Fibroblast of peridontal ligament (primary cell): ENCODE data around the gene LSMEM2.
"Not testable (repeated sequence)": the region's sequence is repeated elsewhere in the genome, so short reads cannot be mapped to it uniquely, and the experiment has no call there.

ENCODE experiments used
- DNase-seq: peaks from one replicate; pipeline ENCODE4 v3.0.0-alpha.2; 2010; ENCODE audit errors: extremely low read depth

The LSMEM2 gene

GRCh38 chr3:50298836-50299637, 20.1 kb downstream of the LSMEM2 start, which contains the start of the genes HYAL3 and NAA80:
HYAL3 (minus strand) TSS chr3:50299405; CDS start chr3:50295602, 3,803 bp downstream.
NAA80 (minus strand) TSS chr3:50299405; CDS start chr3:50297463, 1,942 bp downstream.
- peak; percentile 99 for DNase-seq

- no peak for DNase-seq
Observed at GRCh38 chr3:50299638-50299928, 20.7 kb downstream of the LSMEM2 start.

GRCh38 chr3:50299929-50300680, 21.2 kb downstream of the LSMEM2 start:
- peak; percentile 57 for DNase-seq

GRCh38 chr3:50300681-50301254, 21.9 kb downstream of the LSMEM2 start:
- DNase-seq, result no peak

- DNase-seq, result no peak
Observed at GRCh38 chr3:50302095-50303012, 23.5 kb downstream of the LSMEM2 start.

- DNase-seq, result no peak
Observed at GRCh38 chr3:50303013-50303815, 24.3 kb downstream of the LSMEM2 start, which contains the start of gene HYAL1. HYAL1 (minus strand) TSS chr3:50303574; CDS start chr3:50302956, 618 bp downstream.

- no peak for DNase-seq
Observed at GRCh38 chr3:50304601-50305000, 25.7 kb downstream of the LSMEM2 start.

GRCh38 chr3:50312041-50312440, 33.2 kb downstream of the LSMEM2 start:
- not testable (repeated sequence) for DNase-seq

GRCh38 chr3:50314342-50314741, 35.5 kb downstream of the LSMEM2 start:
- DNase-seq, result no peak

GRCh38 chr3:50314816-50315215, 35.9 kb downstream of the LSMEM2 start:
- no peak for DNase-seq

- no peak for DNase-seq
Observed at GRCh38 chr3:50316657-50317242, 37.9 kb downstream of the LSMEM2 start.

- DNase-seq, result no peak
Observed at GRCh38 chr3:50317300-50317699, 38.4 kb downstream of the LSMEM2 start.

- no peak for DNase-seq
Observed at GRCh38 chr3:50318163-50318562, 39.3 kb downstream of the LSMEM2 start.

GRCh38 chr3:50318615-50319014, 39.7 kb downstream of the LSMEM2 start:
- DNase-seq, result no peak

GRCh38 chr3:50319181-50319893, 40.5 kb downstream of the LSMEM2 start:
- no peak for DNase-seq

- no peak for DNase-seq
Observed at GRCh38 chr3:50319894-50320625, 41.2 kb downstream of the LSMEM2 start.

- peak; percentile 40 for DNase-seq
Observed at GRCh38 chr3:50320853-50321335, 42.0 kb downstream of the LSMEM2 start.

GRCh38 chr3:50321336-50322114, 42.6 kb downstream of the LSMEM2 start:
- DNase-seq, result peak; percentile 78
